GM12878 (cell line): ENCODE data around the gene AKT1S1. TPM values are rescaled to one million over a fixed set of nuclear protein-coding genes. Genes with fewer than 3 reads are reported as not detected.

Experiments used
- ATAC-seq: fragments of 200-7000 bp; cut with Tn5 transposase; 3 replicates; pipeline ENCODE4 v1.9.1; 2020; ENCODE audit warnings: mild to moderate bottlenecking, moderate library complexity
- BruUV-seq: library from RNA; stranded (reverse); fragments of 400-500 nt; replicated peaks from 2 replicates; lab custom pipeline; 2021; lab: Mats Ljungman, UMichigan
- CTCF ChIA-PET: fragments of 300-600 bp; sonication (Branson Sonifier 250); formaldehyde crosslinking; extraction: SDS; loops from one replicate; lab custom pipeline; 2021; ENCODE audit warnings: inconsistent platforms; lab: Yijun Ruan, JAX
- POLR2A ChIA-PET: fragments of 350-600 bp; formaldehyde crosslinking; extraction: SDS; loops from one replicate; lab custom pipeline; 2021; ENCODE audit warnings: inconsistent platforms; lab: Charles Lee
- RAD21 ChIA-PET: fragments of 300-600 bp; sonication (Branson Sonifier 250); formaldehyde crosslinking; loops from one replicate; lab custom pipeline; 2023; ENCODE audit warnings: antibody characterized with exemption; ENCODE audit not compliant: unreplicated experiment; lab: Charles Lee
- SMC1A ChIA-PET: fragments of 300-600 bp; sonication (Branson Sonifier 250); formaldehyde crosslinking; loops from one replicate; lab custom pipeline; 2023; ENCODE audit not compliant: unreplicated experiment, uncharacterized antibody; lab: Charles Lee
- DNase-seq: peaks from one replicate; pipeline ENCODE4 v3.0.0-alpha.2; 2011; ENCODE audit warnings: low read depth, low spot score
- FAIRE-seq: peaks from 3 replicates; lab custom pipeline; 2011; peaks lifted over from hg19 to GRCh38; lab: Jason Lieb, UNC
- H2AFZ ChIP-seq: 2 replicates; pipeline ENCODE4 v1.6.0; 2011; ENCODE audit warnings: low read depth, low read length, control low read depth; ENCODE audit not compliant: control insufficient read depth
- H3K27ac ChIP-seq: 2 replicates; pipeline ENCODE4 v1.5.1; 2011; ENCODE audit warnings: control low read depth; ENCODE audit not compliant: control insufficient read depth, insufficient read depth
- H3K27me3 ChIP-seq, 2 experiments: replicated peaks in 1 of 2; 2 replicates each; pipeline versions ENCODE4 v1.6.0 to v1.6.1; 2011; ENCODE audit warnings: low read length in 1 of 2; ENCODE audit not compliant: control insufficient read depth in 2 of 2, insufficient read depth in 2 of 2
- H3K36me3 ChIP-seq, 2 experiments: 2 replicates each; pipeline ENCODE4 v1.5.1; 2011; ENCODE audit warnings: low read length in 1 of 2; ENCODE audit not compliant: control insufficient read depth in 2 of 2, insufficient read depth in 2 of 2
- H3K4me1 ChIP-seq: 2 replicates; pipeline ENCODE4 v1.6.1; 2011; ENCODE audit warnings: mild to moderate bottlenecking, low read length, moderate library complexity, mixed read lengths; ENCODE audit not compliant: control insufficient read depth, insufficient read depth
- H3K4me2 ChIP-seq: 2 replicates; pipeline ENCODE4 v1.6.0; 2011; ENCODE audit warnings: control low read depth; ENCODE audit not compliant: control insufficient read depth, insufficient read depth
- H3K4me3 ChIP-seq: fragments of 200-600 bp; sonication (generic); 2 replicates; pipeline ENCODE4 v1.5.1; 2016
- H3K79me2 ChIP-seq: 2 replicates; pipeline ENCODE4 v1.6.0; 2011; ENCODE audit warnings: low read length; ENCODE audit not compliant: control insufficient read depth, insufficient read depth
- H3K9ac ChIP-seq: 2 replicates; pipeline ENCODE4 v1.8.0; 2011; ENCODE audit warnings: low read length, control low read depth, mixed read lengths; ENCODE audit not compliant: control insufficient read depth, insufficient read depth
- H3K9me3 ChIP-seq: replicated peaks from 3 replicates; pipeline ENCODE4 v1.5.1; 2011; ENCODE audit warnings: mild to moderate bottlenecking, low read length; ENCODE audit not compliant: control insufficient read depth, insufficient read depth
- H4K20me1 ChIP-seq: 2 replicates; pipeline ENCODE4 v1.6.0; 2011; ENCODE audit not compliant: control insufficient read depth, insufficient read depth
- ASH2L ChIP-seq: fragments of 300-600, 200-600 bp; sonication (generic); IDR thresholded peaks from 2 replicates; pipeline ENCODE4 v1.6.1; 2017; ENCODE audit warnings: low read depth, mild to moderate bottlenecking, borderline replicate concordance
- FOXM1 ChIP-seq: IDR thresholded peaks from 2 replicates; pipeline ENCODE4 v1.6.1; 2012; ENCODE audit warnings: low read depth, mild to moderate bottlenecking, inconsistent platforms, low read length, moderate library complexity
- GATAD2B ChIP-seq: fragments of 450-650 bp; conservative IDR thresholded peaks from 2 replicates; pipeline ENCODE4 v1.6.1; 2017; ENCODE audit warnings: low read depth, mild to moderate bottlenecking, moderate library complexity
- JUNB ChIP-seq: IDR thresholded peaks from 2 replicates; pipeline ENCODE4 v1.6.1; 2016; ENCODE audit warnings: antibody characterized with exemption, mild to moderate bottlenecking
- RFX5 ChIP-seq: IDR thresholded peaks from 2 replicates; pipeline ENCODE4 v1.6.1; 2011; ENCODE audit warnings: low read depth, low read length, improper control_type of control experiment
- SPI1 ChIP-seq: IDR thresholded peaks from 2 replicates; pipeline ENCODE4 v1.6.1; 2011; ENCODE audit warnings: low read depth, mild to moderate bottlenecking, low read length, moderate library complexity, borderline replicate concordance; ENCODE audit not compliant: insufficient read depth
- WGBS: methylation state at CpG from one replicate; pipeline ENCODE4 v1.1.6; 2016; ENCODE audit warnings: low lambda C conversion rate; ENCODE audit not compliant: insufficient replicate concordance, insufficient coverage; ENCODE audit errors: missing lambda C conversion rate; 5-methylcytosine and 5-hydroxymethylcytosine counted together
- in situ Hi-C: fragments of 300-500 bp; cut with MboI; formaldehyde crosslinking; loops from 9 replicates; pipeline ENCODE4 v1.14.3; 2018; ENCODE audit warnings: mixed read lengths
- intact Hi-C: fragments of 100-400 bp; cut with micrococcal nuclease; formaldehyde crosslinking; loops from one replicate; pipeline ENCODE4 v1.14.2; 2022; ENCODE audit not compliant: unreplicated experiment
- polyA plus RNA-seq, 11 experiments: library from polyadenylated mRNA; depleted of rRNA in 4 of 11; unstranded in 6 of 11; stranded (reverse) in 5 of 11; fragments of >200 nt; fragmentation: Nextera tagmentation in 4 of 11; fragmentation: Illumina TruSeq in 1 of 11; extraction: Ambion mirVana in 4 of 11; extraction: Trizol in 1 of 11; gene quantifications; 1 replicate in 1 of 11; 2 replicates in 10 of 11; pipeline versions ENCODE4 v1.2.1 to v1.2.3, GENCODE V29; 2011 to 2016; ENCODE audit warnings: inconsistent platforms in 2 of 11, missing spikeins in 2 of 11, low read depth in 1 of 11
- total RNA-seq, 4 experiments: library from RNA; depleted of rRNA in 3 of 4; stranded (reverse); fragments of >200 nt in 3 of 4; fragmentation: Illumina TruSeq in 1 of 4; extraction: Trizol in 1 of 4; gene quantifications; 2 replicates each; pipeline versions ENCODE4 v1.2.1 to v1.2.3, GENCODE V29; 2013 to 2021
- TF ChIP-seq, protein P1 (sequence below): IDR thresholded peaks from 2 replicates; pipeline ENCODE4 v1.6.1; 2011; ENCODE audit warnings: low read depth, low read length, improper control_type of control experiment, borderline replicate concordance
- TF ChIP-seq, protein P2 (sequence below): fragments of 450-650 bp; conservative IDR thresholded peaks from 2 replicates; pipeline ENCODE4 v1.6.1; 2017; ENCODE audit warnings: mild to moderate bottlenecking, moderate library complexity
- TF ChIP-seq, protein P3 (sequence below): fragments of 450-650 bp; IDR thresholded peaks from 2 replicates; pipeline ENCODE4 v1.6.1; 2016; ENCODE audit warnings: mild to moderate bottlenecking, moderate library complexity, borderline replicate concordance
- TF ChIP-seq, protein P4 (sequence below): fragments of 450-650 bp; IDR thresholded peaks from 2 replicates; pipeline ENCODE4 v1.6.1; 2017; ENCODE audit warnings: antibody characterized with exemption, mild to moderate bottlenecking, moderate library complexity

Gene AKT1S1
- total and polyA plus RNA-seq, 10 of the 15 experiments (the other 5 are each of a cell fraction or from before 2014, with no cell fraction given), result 0.43 to 23.0 (median 12.3) TPM

GRCh38 chr19:49844138-49845095 lies 32.7 kb downstream of the AKT1S1 start:
- POLR2A ChIA-PET, result interaction anchor here (0.5 to 1.4 kb wide), 5 partner anchors 21 to 25 kb away, joined by 3 to 8 read pairs (median 4); partner anchors contain the start of gene PNKP
- H3K9ac ChIP-seq, result no peak overlapping the region
- TF ChIP-seq, protein P1, sequence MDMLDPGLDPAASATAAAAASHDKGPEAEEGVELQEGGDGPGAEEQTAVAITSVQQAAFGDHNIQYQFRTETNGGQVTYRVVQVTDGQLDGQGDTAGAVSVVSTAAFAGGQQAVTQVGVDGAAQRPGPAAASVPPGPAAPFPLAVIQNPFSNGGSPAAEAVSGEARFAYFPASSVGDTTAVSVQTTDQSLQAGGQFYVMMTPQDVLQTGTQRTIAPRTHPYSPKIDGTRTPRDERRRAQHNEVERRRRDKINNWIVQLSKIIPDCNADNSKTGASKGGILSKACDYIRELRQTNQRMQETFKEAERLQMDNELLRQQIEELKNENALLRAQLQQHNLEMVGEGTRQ, result no peak
- TF ChIP-seq, protein P2, sequence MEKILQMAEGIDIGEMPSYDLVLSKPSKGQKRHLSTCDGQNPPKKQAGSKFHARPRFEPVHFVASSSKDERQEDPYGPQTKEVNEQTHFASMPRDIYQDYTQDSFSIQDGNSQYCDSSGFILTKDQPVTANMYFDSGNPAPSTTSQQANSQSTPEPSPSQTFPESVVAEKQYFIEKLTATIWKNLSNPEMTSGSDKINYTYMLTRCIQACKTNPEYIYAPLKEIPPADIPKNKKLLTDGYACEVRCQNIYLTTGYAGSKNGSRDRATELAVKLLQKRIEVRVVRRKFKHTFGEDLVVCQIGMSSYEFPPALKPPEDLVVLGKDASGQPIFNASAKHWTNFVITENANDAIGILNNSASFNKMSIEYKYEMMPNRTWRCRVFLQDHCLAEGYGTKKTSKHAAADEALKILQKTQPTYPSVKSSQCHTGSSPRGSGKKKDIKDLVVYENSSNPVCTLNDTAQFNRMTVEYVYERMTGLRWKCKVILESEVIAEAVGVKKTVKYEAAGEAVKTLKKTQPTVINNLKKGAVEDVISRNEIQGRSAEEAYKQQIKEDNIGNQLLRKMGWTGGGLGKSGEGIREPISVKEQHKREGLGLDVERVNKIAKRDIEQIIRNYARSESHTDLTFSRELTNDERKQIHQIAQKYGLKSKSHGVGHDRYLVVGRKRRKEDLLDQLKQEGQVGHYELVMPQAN, result no peak
- TF ChIP-seq FOXM1 (no peak), RFX5 (no peak), GATAD2B (no peak), ASH2L (no peak), SPI1 (no peak), JUNB (no peak)
- TF ChIP-seq, protein P3, sequence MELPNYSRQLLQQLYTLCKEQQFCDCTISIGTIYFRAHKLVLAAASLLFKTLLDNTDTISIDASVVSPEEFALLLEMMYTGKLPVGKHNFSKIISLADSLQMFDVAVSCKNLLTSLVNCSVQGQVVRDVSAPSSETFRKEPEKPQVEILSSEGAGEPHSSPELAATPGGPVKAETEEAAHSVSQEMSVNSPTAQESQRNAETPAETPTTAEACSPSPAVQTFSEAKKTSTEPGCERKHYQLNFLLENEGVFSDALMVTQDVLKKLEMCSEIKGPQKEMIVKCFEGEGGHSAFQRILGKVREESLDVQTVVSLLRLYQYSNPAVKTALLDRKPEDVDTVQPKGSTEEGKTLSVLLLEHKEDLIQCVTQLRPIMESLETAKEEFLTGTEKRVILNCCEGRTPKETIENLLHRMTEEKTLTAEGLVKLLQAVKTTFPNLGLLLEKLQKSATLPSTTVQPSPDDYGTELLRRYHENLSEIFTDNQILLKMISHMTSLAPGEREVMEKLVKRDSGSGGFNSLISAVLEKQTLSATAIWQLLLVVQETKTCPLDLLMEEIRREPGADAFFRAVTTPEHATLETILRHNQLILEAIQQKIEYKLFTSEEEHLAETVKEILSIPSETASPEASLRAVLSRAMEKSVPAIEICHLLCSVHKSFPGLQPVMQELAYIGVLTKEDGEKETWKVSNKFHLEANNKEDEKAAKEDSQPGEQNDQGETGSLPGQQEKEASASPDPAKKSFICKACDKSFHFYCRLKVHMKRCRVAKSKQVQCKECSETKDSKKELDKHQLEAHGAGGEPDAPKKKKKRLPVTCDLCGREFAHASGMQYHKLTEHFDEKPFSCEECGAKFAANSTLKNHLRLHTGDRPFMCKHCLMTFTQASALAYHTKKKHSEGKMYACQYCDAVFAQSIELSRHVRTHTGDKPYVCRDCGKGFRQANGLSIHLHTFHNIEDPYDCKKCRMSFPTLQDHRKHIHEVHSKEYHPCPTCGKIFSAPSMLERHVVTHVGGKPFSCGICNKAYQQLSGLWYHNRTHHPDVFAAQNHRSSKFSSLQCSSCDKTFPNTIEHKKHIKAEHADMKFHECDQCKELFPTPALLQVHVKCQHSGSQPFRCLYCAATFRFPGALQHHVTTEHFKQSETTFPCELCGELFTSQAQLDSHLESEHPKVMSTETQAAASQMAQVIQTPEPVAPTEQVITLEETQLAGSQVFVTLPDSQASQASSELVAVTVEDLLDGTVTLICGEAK, result no peak
- TF ChIP-seq, protein P4, sequence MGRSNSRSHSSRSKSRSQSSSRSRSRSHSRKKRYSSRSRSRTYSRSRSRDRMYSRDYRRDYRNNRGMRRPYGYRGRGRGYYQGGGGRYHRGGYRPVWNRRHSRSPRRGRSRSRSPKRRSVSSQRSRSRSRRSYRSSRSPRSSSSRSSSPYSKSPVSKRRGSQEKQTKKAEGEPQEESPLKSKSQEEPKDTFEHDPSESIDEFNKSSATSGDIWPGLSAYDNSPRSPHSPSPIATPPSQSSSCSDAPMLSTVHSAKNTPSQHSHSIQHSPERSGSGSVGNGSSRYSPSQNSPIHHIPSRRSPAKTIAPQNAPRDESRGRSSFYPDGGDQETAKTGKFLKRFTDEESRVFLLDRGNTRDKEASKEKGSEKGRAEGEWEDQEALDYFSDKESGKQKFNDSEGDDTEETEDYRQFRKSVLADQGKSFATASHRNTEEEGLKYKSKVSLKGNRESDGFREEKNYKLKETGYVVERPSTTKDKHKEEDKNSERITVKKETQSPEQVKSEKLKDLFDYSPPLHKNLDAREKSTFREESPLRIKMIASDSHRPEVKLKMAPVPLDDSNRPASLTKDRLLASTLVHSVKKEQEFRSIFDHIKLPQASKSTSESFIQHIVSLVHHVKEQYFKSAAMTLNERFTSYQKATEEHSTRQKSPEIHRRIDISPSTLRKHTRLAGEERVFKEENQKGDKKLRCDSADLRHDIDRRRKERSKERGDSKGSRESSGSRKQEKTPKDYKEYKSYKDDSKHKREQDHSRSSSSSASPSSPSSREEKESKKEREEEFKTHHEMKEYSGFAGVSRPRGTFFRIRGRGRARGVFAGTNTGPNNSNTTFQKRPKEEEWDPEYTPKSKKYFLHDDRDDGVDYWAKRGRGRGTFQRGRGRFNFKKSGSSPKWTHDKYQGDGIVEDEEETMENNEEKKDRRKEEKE, result no peak

More at GRCh38 chr19:49844138-49845095, 32.7 kb downstream of the AKT1S1 start:
- FAIRE-seq (no peak), ATAC-seq (no peak), DNase-seq (no peak)
- Histone ChIP-seq H3K27ac (no peak overlapping the region), H2AFZ (no peak overlapping the region), H3K36me3 (peaks cover 0 to 2% of the 10 kb centered on the region in 2 experiments; a peak in 2 of 4 replicates), H3K4me3 (no peak overlapping the region), H4K20me1 (no peaks in the 10 kb centered on the region), H3K4me2 (peak overlapping the region; percentile 12; the same call in 1 of the 2 replicates), H3K9me3 (peaks cover 5% of the 10 kb centered on the region; the same call in 2 of the 3 replicates), H3K27me3 (no peaks in the 10 kb centered on the region), H3K4me1 (peaks cover 25% of the 10 kb centered on the region), H3K79me2 (no peaks in the 10 kb centered on the region)
- 39% methylated on average over 18 of the region's 18 CpGs for WGBS
- RAD21 ChIA-PET, result no interaction called here
- intact Hi-C loops (no loop called here), in situ Hi-C loops (no loop called here)
- CTCF ChIA-PET, result no interaction called here
- SMC1A ChIA-PET, result interaction anchor here (1.4 kb wide), 2 partner anchors 22 to 26 kb away, joined by 3 read pairs; partner anchors contain the start of gene MED25
- BruUV-seq, result no TSS peak
